HEK293 (cell line): ENCODE measurements around the gene OR4C12.

Source experiments
- CTCF ChIP-seq: fragments of 450-650 bp; formaldehyde crosslinking; IDR thresholded peaks from 2 replicates; pipeline ENCODE4 v1.5.1; 2016; ENCODE audit warnings: missing biosample characterization, missing genetic modification characterization
- MYNN ChIP-seq: fragments of 450-650 bp; formaldehyde crosslinking; IDR thresholded peaks from 2 replicates; pipeline ENCODE4 v1.5.1; 2016; ENCODE audit warnings: missing biosample characterization, missing genetic modification characterization, borderline replicate concordance
- YY1 ChIP-seq: fragments of 450-650 bp; formaldehyde crosslinking; IDR thresholded peaks from 2 replicates; pipeline ENCODE4 v1.5.1; 2018; ENCODE audit warnings: missing biosample characterization, missing genetic modification characterization
- ZNF544 ChIP-seq: fragments of 450-650 bp; formaldehyde crosslinking; IDR thresholded peaks from 2 replicates; pipeline ENCODE4 v1.5.0; 2017; ENCODE audit warnings: missing biosample characterization, missing genetic modification characterization

GRCh38 chr11:49995565-49995964, 13.2 kb upstream of the OR4C12 start:
- TF ChIP-seq YY1, result no peak
- no peak for TF ChIP-seq CTCF (tag by site-specific recombination)
- no peak for TF ChIP-seq ZNF544 (tag by site-specific recombination)
- TF ChIP-seq MYNN (tag by site-specific recombination), result no peak
